HepG2 (cell line): Measurements from ENCODE around the gene BCL2L1. TPM values are rescaled to one million over a fixed set of nuclear protein-coding genes. Genes with fewer than 3 reads are reported as not detected.

ENCODE experiments used
- ATAC-seq: fragments of 200-7000 bp; cut with Tn5 transposase; 3 replicates; pipeline ENCODE4 v1.9.1; 2020; ENCODE audit warnings: mild to moderate bottlenecking, moderate library complexity
- BruUV-seq: library from RNA; stranded (reverse); fragments of 400-500 nt; replicated peaks from 2 replicates; lab custom pipeline; 2021; lab: Mats Ljungman, UMichigan
- CTCF ChIA-PET: fragments of 300-600 bp; formaldehyde crosslinking; extraction: SDS; loops from one replicate; lab custom pipeline; 2021; ENCODE audit warnings: low total read pairs, inconsistent platforms, low intra/inter-chr PET ratio; lab: Yijun Ruan, JAX
- POLR2A ChIA-PET: fragments of 350-600 bp; sonication (Branson Sonifier 250); formaldehyde crosslinking; loops from one replicate; lab custom pipeline; 2020; ENCODE audit warnings: antibody characterized with exemption, inconsistent platforms; lab: Yijun Ruan, JAX
- DNase-seq: peaks from one replicate; pipeline ENCODE4 v3.0.0-alpha.2; 2015; ENCODE audit warnings: low spot score
- FAIRE-seq: peaks from 3 replicates; lab custom pipeline; 2011; peaks lifted over from hg19 to GRCh38; lab: Jason Lieb, UNC
- H2AFZ ChIP-seq: one replicate; pipeline ENCODE4 v1.6.1; 2011; ENCODE audit warnings: low read length, inconsistent platforms
- H3K27ac ChIP-seq: fragments of 300-600 bp; 3 replicates; pipeline ENCODE4 v1.8.0; 2011; ENCODE audit warnings: mixed run types, mild to moderate bottlenecking, mixed read lengths, low read length, inconsistent platforms; ENCODE audit not compliant: insufficient read depth; ENCODE audit errors: extremely low read length
- H3K27me3 ChIP-seq, 2 experiments: fragments of 200-600 bp in 1 of 2; 2 replicates in 1 of 2; 3 replicates in 1 of 2; pipeline versions ENCODE4 v1.6.0 to v1.8.0; 2011; ENCODE audit warnings: low read length in 2 of 2, mild to moderate bottlenecking in 2 of 2, moderate library complexity in 2 of 2, inconsistent platforms in 1 of 2; ENCODE audit not compliant: insufficient read depth in 2 of 2, control insufficient read depth in 1 of 2
- H3K36me3 ChIP-seq, 2 experiments: fragments of 200-600 bp in 1 of 2; replicated peaks in 1 of 2; 2 replicates in 1 of 2; 3 replicates in 1 of 2; pipeline versions ENCODE4 v1.5.1 to v1.8.0; 2011; ENCODE audit warnings: low read length in 2 of 2, inconsistent platforms in 1 of 2; ENCODE audit not compliant: insufficient read depth in 2 of 2, control insufficient read depth in 1 of 2
- H3K4me1 ChIP-seq: 2 replicates; pipeline ENCODE4 v1.5.1; 2012; ENCODE audit warnings: low read length, inconsistent platforms; ENCODE audit not compliant: insufficient read depth
- H3K4me2 ChIP-seq: 2 replicates; pipeline ENCODE4 v1.6.0; 2011; ENCODE audit warnings: low read depth, low read length, inconsistent platforms
- H3K4me3 ChIP-seq, 3 experiments: fragments of 200-600 bp in 1 of 3; sonication (generic), shearing (Covaris generic) in 1 of 3; replicated peaks in 1 of 3; 2 replicates each; pipeline ENCODE4 v1.5.1; 2011 to 2016; ENCODE audit warnings: low read length in 3 of 3, inconsistent platforms in 2 of 3, low read depth in 2 of 3, mild to moderate bottlenecking in 2 of 3, control low read depth in 1 of 3, mixed read lengths in 1 of 3; ENCODE audit not compliant: insufficient read depth in 1 of 3
- H3K79me2 ChIP-seq: one replicate; pipeline ENCODE4 v1.6.1; 2011; ENCODE audit warnings: low read length, inconsistent platforms; ENCODE audit not compliant: insufficient read depth
- H3K9ac ChIP-seq: 2 replicates; pipeline ENCODE4 v1.6.0; 2011; ENCODE audit warnings: mild to moderate bottlenecking, low read depth, low read length, inconsistent platforms; ENCODE audit not compliant: insufficient read depth
- H3K9me3 ChIP-seq: 2 replicates; pipeline ENCODE4 v1.5.1; 2012; ENCODE audit warnings: mild to moderate bottlenecking, low read length
- H4K20me1 ChIP-seq: 2 replicates; pipeline ENCODE4 v1.6.0; 2011; ENCODE audit warnings: inconsistent platforms, mild to moderate bottlenecking, low read length, moderate library complexity; ENCODE audit not compliant: insufficient read depth
- AGO2 ChIP-seq: fragments of 200-400 bp; formaldehyde crosslinking; optimal IDR thresholded peaks from 2 replicates; pipeline ENCODE3; 2017; ENCODE audit warnings: mild to moderate bottlenecking, low read depth, low read length, moderate library complexity
- POGZ ChIP-seq: sonication (generic); formaldehyde crosslinking; IDR thresholded peaks from 2 replicates; pipeline ENCODE4 v1.4.0; 2020; ENCODE audit warnings: mild to moderate bottlenecking, missing genetic modification reagents
- SAFB2 ChIP-seq: sonication (generic); formaldehyde crosslinking; IDR thresholded peaks from 2 replicates; pipeline ENCODE4 v1.5.1; 2020; ENCODE audit warnings: missing genetic modification reagents, low read depth, mild to moderate bottlenecking, borderline replicate concordance
- SALL2 ChIP-seq: sonication (generic); formaldehyde crosslinking; IDR thresholded peaks from 2 replicates; pipeline ENCODE4 v1.8.1; 2023; ENCODE audit warnings: mild to moderate bottlenecking, missing genetic modification reagents, inconsistent platforms
- TRIM24 ChIP-seq: sonication (generic); formaldehyde crosslinking; IDR thresholded peaks from 2 replicates; pipeline ENCODE4 v1.8.0; 2022; ENCODE audit warnings: mild to moderate bottlenecking, missing genetic modification reagents
- ZNF432 ChIP-seq: sonication (generic); formaldehyde crosslinking; IDR thresholded peaks from 2 replicates; pipeline ENCODE4 v1.5.0; 2020; ENCODE audit warnings: missing genetic modification reagents, mild to moderate bottlenecking, borderline replicate concordance
- ZNF501 ChIP-seq: sonication (generic); formaldehyde crosslinking; IDR thresholded peaks from 2 replicates; pipeline ENCODE4 v1.5.1; 2020; ENCODE audit warnings: mild to moderate bottlenecking, moderate library complexity, missing genetic modification reagents
- ZNF567 ChIP-seq: sonication (generic); formaldehyde crosslinking; IDR thresholded peaks from 2 replicates; pipeline ENCODE4 v1.8.1; 2023; ENCODE audit warnings: mild to moderate bottlenecking, missing genetic modification reagents, borderline replicate concordance
- ZNF839 ChIP-seq: sonication (generic); formaldehyde crosslinking; IDR thresholded peaks from 2 replicates; pipeline ENCODE4 v1.4.0; 2020; ENCODE audit warnings: missing genetic modification reagents, mild to moderate bottlenecking, borderline replicate concordance
- ZSCAN30 ChIP-seq: sonication (generic); formaldehyde crosslinking; IDR thresholded peaks from 2 replicates; pipeline ENCODE4 v1.5.0; 2020; ENCODE audit warnings: mild to moderate bottlenecking, missing genetic modification reagents
- WGBS: methylation state at CpG from one replicate; pipeline ENCODE4 v1.1.6; 2017; ENCODE audit warnings: low lambda C conversion rate; 5-methylcytosine and 5-hydroxymethylcytosine counted together
- in situ Hi-C: cut with HindIII; loops from 2 replicates; pipeline ENCODE4 v1.10.0; 2017; ENCODE audit warnings: low pct_unique_long_range_greater_than_20kb; ENCODE audit not compliant: extremely low pct_ligation_motif_present
- intact Hi-C: fragments of 100-400 bp; cut with micrococcal nuclease; formaldehyde crosslinking; loops from one replicate; pipeline ENCODE4 v1.10.0; 2022; ENCODE audit not compliant: unreplicated experiment
- polyA plus RNA-seq, 8 experiments: library from polyadenylated mRNA; depleted of rRNA in 3 of 8; stranded (reverse) in 7 of 8; unstranded in 1 of 8; fragments of >200 nt; fragmentation: Illumina TruSeq in 4 of 8; extraction: Trizol in 4 of 8; gene quantifications; 2 replicates each; pipeline versions ENCODE4 v1.2.1 to v1.2.3, GENCODE V29; 2011 to 2016; ENCODE audit warnings: low read depth in 4 of 8, missing spikeins in 1 of 8, mixed read lengths in 1 of 8; ENCODE audit not compliant: insufficient read depth in 1 of 8
- total RNA-seq, 5 experiments: library from RNA; depleted of rRNA; stranded (reverse); fragments of >200 nt; fragmentation: Illumina TruSeq; extraction: Trizol; gene quantifications; 2 replicates each; pipeline ENCODE4 v1.2.3, GENCODE V29; 2016; ENCODE audit warnings: low read depth in 1 of 5
- TF ChIP-seq, protein P1 (sequence below): sonication (generic); formaldehyde crosslinking; IDR thresholded peaks from 2 replicates; pipeline ENCODE4 v1.4.0; 2020; ENCODE audit warnings: missing genetic modification reagents, borderline replicate concordance
- TF ChIP-seq, protein P2 (sequence below): IDR thresholded peaks from 2 replicates; pipeline ENCODE4 v1.6.1; 2016; ENCODE audit warnings: missing genetic modification reagents, missing compliant biosample characterization
- TF ChIP-seq, protein P3 (sequence below): sonication (generic); formaldehyde crosslinking; IDR thresholded peaks from 2 replicates; pipeline ENCODE4 v1.8.1; 2023; ENCODE audit warnings: missing genetic modification reagents, mild to moderate bottlenecking, borderline replicate concordance
- TF ChIP-seq, protein P4 (sequence below): sonication (generic); formaldehyde crosslinking; IDR thresholded peaks from 2 replicates; pipeline ENCODE4 v1.4.0; 2020; ENCODE audit warnings: mild to moderate bottlenecking, missing genetic modification reagents
- TF ChIP-seq, protein P5 (sequence below): sonication (generic); formaldehyde crosslinking; IDR thresholded peaks from 2 replicates; pipeline ENCODE4 v1.5.0; 2020; ENCODE audit warnings: missing genetic modification reagents

BCL2L1 gene
- total and polyA plus RNA-seq, 2 of the 13 experiments (the other 11 are each of a cell fraction or from before 2014, with no cell fraction given): 164 to 258 TPM

DNA sequence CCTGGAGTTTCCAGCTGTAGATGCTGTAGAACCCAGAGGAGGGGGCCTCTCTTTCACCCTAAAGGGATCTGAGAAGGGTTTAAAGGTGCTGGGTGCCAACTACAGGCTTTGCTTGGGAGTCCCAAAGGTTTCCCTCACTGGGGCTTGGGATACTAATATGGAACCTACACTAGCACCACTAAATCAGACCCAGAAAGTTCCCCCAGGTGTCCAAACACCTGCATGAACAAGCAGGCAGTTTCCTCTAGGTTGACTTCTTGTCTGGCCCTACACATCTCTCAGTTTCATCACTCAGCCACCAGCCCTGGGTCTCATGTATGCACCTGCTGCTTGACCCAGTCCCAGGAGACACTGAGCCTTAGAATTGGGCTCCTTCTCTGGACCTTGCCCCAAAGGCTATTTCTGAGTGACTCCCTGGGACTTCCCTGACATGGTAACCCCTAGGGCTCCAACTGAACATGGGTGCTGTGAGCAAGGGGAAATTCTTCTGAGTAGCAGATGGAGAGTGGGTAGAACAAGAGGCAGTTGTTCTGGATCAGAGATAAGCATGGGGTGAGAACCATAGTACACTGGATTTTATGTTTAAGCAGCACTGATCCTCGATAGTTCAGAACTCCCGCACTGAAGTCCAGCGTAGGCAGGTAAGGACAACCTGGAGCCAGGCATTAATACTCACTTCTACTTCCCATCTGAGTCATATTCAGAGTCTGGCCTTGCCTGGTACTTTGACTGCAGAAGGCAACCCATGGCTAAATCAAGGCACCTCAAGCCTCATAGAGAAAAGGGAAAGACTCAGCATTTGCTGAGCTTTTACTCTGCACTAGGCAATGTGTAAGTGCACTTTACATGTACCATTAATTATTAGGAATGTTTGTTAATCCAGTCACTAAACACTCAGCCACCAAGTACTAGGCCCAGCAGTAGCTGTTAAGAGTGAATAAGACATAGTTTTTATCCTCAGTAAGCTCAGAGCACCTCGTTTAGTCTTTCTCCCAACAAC, 16.8 kb downstream of the BCL2L1 start:
- H3K9ac ChIP-seq: peak overlapping the region; percentile 61
- FAIRE-seq (no peak), ATAC-seq (no peak; the same call in 2 of the 3 replicates), DNase-seq (peak; percentile 40)
- H3K9me3 ChIP-seq: no peaks in the 10 kb centered on the region
- in situ Hi-C loops (no loop called here), intact Hi-C loops (no loop called here)
- ChIA-PET POLR2A (interaction anchor here (0.7 to 33.2 kb wide), 13 partner anchors 5 to 133 kb away, joined by 3 to 2822 read pairs (median 13); partner anchors contain the start of genes BCL2L1, ID1 and TPX2), CTCF (interaction anchor here (1.6 kb wide), 1 partner anchor 14 kb away, joined by 4 read pairs; no protein-coding TSS in a partner anchor)
- H2AFZ ChIP-seq: no peak overlapping the region
- peak overlapping the region; percentile 60 for H3K4me2 ChIP-seq
- H3K27me3 ChIP-seq: no peaks in the 10 kb centered on the region
- H3K79me2 ChIP-seq: peaks cover 87% of the 10 kb centered on the region
- H4K20me1 ChIP-seq: peaks cover 5% of the 10 kb centered on the region; the same call in 1 of the 2 replicates
- no TSS peak for BruUV-seq
- WGBS: 34% methylated on average over 4 of the region's 4 CpGs
- H3K4me1 ChIP-seq: peaks cover 99% of the 10 kb centered on the region
- peak overlapping the region; percentile 87 for H3K27ac ChIP-seq
- H3K4me3 ChIP-seq: peak overlapping the region in 1 of 3 experiments; percentile 38; a peak in 1 of 6 replicates
- peaks cover 36 to 63% of the 10 kb centered on the region in 2 experiments for H3K36me3 ChIP-seq
- TF ChIP-seq ZNF839 (CRISPR knock-in tag) (peak; percentile 42; the same call in 1 of the 2 replicates), ZNF432 (peak; percentile 65; the same call in 1 of the 2 replicates), TRIM24 (0 out of 2 replicates have a peak, but pooled peaks have one; percentile 54), SALL2 (CRISPR knock-in tag) (no peak), ZNF501 (CRISPR knock-in tag) (peak; percentile 53; the same call in 1 of the 2 replicates), ZNF567 (CRISPR knock-in tag) (0 out of 2 replicates have a peak, but pooled peaks have one; percentile 50), ZSCAN30 (CRISPR knock-in tag) (no peak), AGO2 (peak; percentile 8), SAFB2 (CRISPR knock-in tag) (0 out of 2 replicates have a peak, but pooled peaks have one; percentile 1), POGZ (0 out of 2 replicates have a peak, but pooled peaks have one; percentile 37)
- TF ChIP-seq, protein P1, sequence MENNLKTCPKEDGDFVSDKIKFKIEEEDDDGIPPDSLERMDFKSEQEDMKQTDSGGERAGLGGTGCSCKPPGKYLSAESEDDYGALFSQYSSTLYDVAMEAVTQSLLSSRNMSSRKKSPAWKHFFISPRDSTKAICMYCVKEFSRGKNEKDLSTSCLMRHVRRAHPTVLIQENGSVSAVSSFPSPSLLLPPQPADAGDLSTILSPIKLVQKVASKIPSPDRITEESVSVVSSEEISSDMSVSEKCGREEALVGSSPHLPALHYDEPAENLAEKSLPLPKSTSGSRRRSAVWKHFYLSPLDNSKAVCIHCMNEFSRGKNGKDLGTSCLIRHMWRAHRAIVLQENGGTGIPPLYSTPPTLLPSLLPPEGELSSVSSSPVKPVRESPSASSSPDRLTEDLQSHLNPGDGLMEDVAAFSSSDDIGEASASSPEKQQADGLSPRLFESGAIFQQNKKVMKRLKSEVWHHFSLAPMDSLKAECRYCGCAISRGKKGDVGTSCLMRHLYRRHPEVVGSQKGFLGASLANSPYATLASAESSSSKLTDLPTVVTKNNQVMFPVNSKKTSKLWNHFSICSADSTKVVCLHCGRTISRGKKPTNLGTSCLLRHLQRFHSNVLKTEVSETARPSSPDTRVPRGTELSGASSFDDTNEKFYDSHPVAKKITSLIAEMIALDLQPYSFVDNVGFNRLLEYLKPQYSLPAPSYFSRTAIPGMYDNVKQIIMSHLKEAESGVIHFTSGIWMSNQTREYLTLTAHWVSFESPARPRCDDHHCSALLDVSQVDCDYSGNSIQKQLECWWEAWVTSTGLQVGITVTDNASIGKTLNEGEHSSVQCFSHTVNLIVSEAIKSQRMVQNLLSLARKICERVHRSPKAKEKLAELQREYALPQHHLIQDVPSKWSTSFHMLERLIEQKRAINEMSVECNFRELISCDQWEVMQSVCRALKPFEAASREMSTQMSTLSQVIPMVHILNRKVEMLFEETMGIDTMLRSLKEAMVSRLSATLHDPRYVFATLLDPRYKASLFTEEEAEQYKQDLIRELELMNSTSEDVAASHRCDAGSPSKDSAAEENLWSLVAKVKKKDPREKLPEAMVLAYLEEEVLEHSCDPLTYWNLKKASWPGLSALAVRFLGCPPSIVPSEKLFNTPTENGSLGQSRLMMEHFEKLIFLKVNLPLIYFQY: peak; percentile 54; the same call in 1 of the 2 replicates
- TF ChIP-seq, protein P2, sequence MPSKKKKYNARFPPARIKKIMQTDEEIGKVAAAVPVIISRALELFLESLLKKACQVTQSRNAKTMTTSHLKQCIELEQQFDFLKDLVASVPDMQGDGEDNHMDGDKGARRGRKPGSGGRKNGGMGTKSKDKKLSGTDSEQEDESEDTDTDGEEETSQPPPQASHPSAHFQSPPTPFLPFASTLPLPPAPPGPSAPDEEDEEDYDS (CRISPR knock-in tag): no peak
- TF ChIP-seq, protein P3, sequence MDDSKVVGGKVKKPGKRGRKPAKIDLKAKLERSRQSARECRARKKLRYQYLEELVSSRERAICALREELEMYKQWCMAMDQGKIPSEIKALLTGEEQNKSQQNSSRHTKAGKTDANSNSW (CRISPR knock-in tag): 0 out of 2 replicates have a peak, but pooled peaks have one; percentile 56
- TF ChIP-seq, protein P4, sequence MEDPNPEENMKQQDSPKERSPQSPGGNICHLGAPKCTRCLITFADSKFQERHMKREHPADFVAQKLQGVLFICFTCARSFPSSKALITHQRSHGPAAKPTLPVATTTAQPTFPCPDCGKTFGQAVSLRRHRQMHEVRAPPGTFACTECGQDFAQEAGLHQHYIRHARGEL (CRISPR knock-in tag): no peak
- TF ChIP-seq, protein P5, sequence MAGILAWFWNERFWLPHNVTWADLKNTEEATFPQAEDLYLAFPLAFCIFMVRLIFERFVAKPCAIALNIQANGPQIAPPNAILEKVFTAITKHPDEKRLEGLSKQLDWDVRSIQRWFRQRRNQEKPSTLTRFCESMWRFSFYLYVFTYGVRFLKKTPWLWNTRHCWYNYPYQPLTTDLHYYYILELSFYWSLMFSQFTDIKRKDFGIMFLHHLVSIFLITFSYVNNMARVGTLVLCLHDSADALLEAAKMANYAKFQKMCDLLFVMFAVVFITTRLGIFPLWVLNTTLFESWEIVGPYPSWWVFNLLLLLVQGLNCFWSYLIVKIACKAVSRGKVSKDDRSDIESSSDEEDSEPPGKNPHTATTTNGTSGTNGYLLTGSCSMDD (CRISPR knock-in tag): no peak
